Suprapubic skin (tissue), 4 donors: ENCODE measurements around the gene CLEC16A. TPM values are rescaled to one million over a fixed set of nuclear protein-coding genes. Genes with fewer than 3 reads are reported as not detected.

ENCODE experiments used
- DNase-seq, 2 donors: peaks; one replicate each; pipeline ENCODE4 v3.0.0-alpha.2; 2019; ENCODE audit warnings: low spot score in 2 of 2
- H3K27ac ChIP-seq: fragments of 200-600 bp; sonication (generic); one replicate; pipeline ENCODE4 v1.5.1; 2019
- H3K27me3 ChIP-seq: fragments of 200-600 bp; sonication (generic); one replicate; pipeline ENCODE4 v1.5.1; 2019
- H3K36me3 ChIP-seq: fragments of 200-600 bp; sonication (generic); one replicate; pipeline ENCODE4 v1.5.1; 2019
- H3K4me1 ChIP-seq: fragments of 200-600 bp; sonication (generic); one replicate; pipeline ENCODE4 v1.5.1; 2019
- H3K4me3 ChIP-seq: fragments of 200-600 bp; sonication (generic); one replicate; pipeline ENCODE4 v1.5.1; 2019; ENCODE audit warnings: mild to moderate bottlenecking
- H3K9me3 ChIP-seq: fragments of 200-600 bp; sonication (generic); one replicate; pipeline ENCODE4 v1.5.1; 2019
- EP300 ChIP-seq: sonication (generic); formaldehyde crosslinking; IDR thresholded peaks from one replicate; pipeline ENCODE4 v1.6.1; 2017; ENCODE audit warnings: antibody characterized with exemption
- POLR2A ChIP-seq, 2 donors: fragments of 450-650 bp; IDR thresholded peaks; one replicate each; pipeline ENCODE4 v1.6.1; 2017; ENCODE audit warnings: antibody characterized with exemption in 2 of 2, mild to moderate bottlenecking in 2 of 2, moderate library complexity in 2 of 2
- POLR2AphosphoS5 ChIP-seq, 3 donors: sonication (generic); formaldehyde crosslinking; IDR thresholded peaks; one replicate each; pipeline ENCODE4 v1.6.1; 2017; ENCODE audit warnings: antibody characterized with exemption in 3 of 3
- WGBS: methylation state at CpG from one replicate; pipeline ENCODE4 v1.1.5; 2018; 5-methylcytosine and 5-hydroxymethylcytosine counted together
- total RNA-seq, 4 donors: library from RNA; depleted of rRNA; stranded (reverse); fragments of >200 nt; gene quantifications; one replicate each; pipeline ENCODE4 v1.1.0, GENCODE V29; 2016
- TF ChIP-seq, protein P1 (sequence below), 2 donors: fragments of 200-600 bp in 1 of 2; fragments of 450-650 bp in 1 of 2; sonication (generic) in 1 of 2; IDR thresholded peaks; one replicate each; pipeline ENCODE4 v1.5.1; 2016 to 2019; ENCODE audit warnings: antibody characterized with exemption in 2 of 2, mild to moderate bottlenecking in 1 of 2, moderate library complexity in 1 of 2

CLEC16A gene
- total RNA-seq, 4 donors from 2014 or later = 37.2 to 62.3 (median 39.0) TPM

DNA sequence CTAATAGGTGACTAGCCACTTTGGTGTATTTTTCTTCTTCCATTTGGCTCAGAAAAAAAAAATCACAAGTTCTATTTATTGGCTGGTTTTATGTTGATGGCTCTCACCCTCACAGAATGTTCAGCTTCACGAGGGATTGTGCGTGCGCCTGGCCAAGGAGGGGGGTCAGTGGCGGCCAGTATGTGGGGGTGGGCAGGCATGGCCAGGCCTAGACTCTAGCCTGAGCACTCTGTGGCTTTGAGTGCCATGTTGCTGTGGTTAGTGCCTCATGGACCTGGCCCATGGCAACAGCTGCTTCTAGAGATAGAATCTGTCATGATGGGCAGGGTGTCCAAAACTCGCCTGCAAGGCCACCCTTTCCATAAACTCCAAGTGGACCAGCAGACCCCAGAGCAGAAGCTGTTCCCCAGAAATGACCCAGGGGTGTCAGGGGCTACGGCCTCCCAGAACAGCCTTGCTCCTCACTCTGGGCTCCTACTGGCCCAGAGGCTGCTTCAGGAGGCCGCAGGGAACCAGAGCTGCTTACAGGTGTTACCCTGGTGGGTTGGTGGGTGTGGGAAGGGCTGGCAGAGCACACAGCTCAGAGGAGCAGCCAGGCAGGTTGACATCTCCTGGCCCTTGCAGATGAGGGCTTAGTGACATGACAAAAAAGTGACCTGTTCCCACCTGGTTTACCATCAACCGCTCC lies 186.8 kb downstream of the CLEC16A start:
- DNase-seq = no peak
- Histone ChIP-seq H3K27me3 (no peaks in the 10 kb centered on the region), H3K4me3 (no peak overlapping the region), H3K4me1 (peaks cover 48% of the 10 kb centered on the region), H3K9me3 (no peaks in the 10 kb centered on the region), H3K36me3 (peaks cover 7% of the 10 kb centered on the region), H3K27ac (no peak overlapping the region)
- TF ChIP-seq, protein P1, sequence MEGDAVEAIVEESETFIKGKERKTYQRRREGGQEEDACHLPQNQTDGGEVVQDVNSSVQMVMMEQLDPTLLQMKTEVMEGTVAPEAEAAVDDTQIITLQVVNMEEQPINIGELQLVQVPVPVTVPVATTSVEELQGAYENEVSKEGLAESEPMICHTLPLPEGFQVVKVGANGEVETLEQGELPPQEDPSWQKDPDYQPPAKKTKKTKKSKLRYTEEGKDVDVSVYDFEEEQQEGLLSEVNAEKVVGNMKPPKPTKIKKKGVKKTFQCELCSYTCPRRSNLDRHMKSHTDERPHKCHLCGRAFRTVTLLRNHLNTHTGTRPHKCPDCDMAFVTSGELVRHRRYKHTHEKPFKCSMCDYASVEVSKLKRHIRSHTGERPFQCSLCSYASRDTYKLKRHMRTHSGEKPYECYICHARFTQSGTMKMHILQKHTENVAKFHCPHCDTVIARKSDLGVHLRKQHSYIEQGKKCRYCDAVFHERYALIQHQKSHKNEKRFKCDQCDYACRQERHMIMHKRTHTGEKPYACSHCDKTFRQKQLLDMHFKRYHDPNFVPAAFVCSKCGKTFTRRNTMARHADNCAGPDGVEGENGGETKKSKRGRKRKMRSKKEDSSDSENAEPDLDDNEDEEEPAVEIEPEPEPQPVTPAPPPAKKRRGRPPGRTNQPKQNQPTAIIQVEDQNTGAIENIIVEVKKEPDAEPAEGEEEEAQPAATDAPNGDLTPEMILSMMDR (IDR thresholded peaks at IDR 0.05) = no peak
- TF ChIP-seq EP300 (no peak), POLR2AphosphoS5 (IDR thresholded peaks at IDR 0.05) (no peak), POLR2A (IDR thresholded peaks at IDR 0.05) (no peak)
- WGBS = 96% methylated on average over 6 of the region's 8 CpGs

DNA sequence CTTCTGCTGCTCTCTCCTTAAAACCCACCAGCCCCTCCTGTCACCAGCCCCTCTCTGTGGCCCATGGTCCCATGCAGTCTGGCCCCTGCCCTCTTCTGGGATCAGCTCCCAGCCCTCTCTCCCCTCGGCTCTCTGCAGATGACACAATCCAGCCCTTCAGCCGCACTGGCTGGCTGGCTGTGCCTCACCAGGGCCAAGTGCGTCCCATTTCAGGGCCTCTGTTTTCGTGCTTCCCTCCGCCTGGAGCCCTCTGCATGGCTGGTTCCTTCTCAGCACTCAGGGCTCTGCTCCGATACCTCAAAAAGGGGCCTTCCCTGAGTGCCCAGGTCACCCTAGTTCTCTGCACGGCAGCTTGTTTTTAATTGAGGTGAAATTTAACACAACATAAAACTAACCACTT lies 187.3 kb downstream of the CLEC16A start:
- TF ChIP-seq POLR2AphosphoS5 (IDR thresholded peaks at IDR 0.05) (no peak), EP300 (no peak), POLR2A (IDR thresholded peaks at IDR 0.05) (no peak)
- TF ChIP-seq, protein P1 (IDR thresholded peaks at IDR 0.05) = no peak
- DNase-seq = no peak
- Histone ChIP-seq H3K36me3 (peaks cover 2% of the 10 kb centered on the region), H3K27ac (no peak overlapping the region), H3K9me3 (no peaks in the 10 kb centered on the region), H3K4me3 (no peak overlapping the region), H3K27me3 (no peaks in the 10 kb centered on the region), H3K4me1 (peaks cover 50% of the 10 kb centered on the region)
- WGBS = 91% methylated on average over 7 of the region's 7 CpGs

DNA sequence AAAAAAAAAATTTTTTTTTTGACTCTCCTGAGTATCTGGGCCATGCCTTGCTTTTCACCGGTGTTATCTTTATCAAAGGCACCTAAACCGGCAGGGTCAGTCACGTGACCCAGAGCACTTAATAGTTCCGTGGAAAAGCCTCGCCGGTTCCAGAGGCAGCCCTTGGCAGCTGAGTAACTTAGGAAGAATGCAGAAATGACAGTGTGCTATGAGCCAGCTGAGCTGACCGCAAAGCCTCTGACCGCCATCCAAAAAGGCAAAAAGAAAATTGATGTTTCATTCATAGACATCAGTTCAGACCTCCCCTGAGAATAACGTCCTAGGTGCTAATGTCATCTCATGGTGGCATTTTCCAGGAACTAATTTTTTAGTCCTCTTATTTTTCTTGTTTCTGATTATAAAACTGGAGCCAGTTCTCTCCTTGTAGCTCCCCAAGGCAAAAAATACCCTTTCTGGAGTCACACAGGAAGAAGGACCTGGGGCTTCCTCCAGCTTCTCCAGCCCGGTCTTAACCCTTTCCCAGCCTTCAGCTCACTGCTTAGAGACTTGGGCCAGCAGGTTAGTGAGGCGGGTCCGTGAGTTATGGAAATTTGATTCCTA lies 189.1 kb downstream of the CLEC16A start:
- 17% methylated on average over 12 of the region's 12 CpGs for WGBS
- peaks cover 51% of the 10 kb centered on the region for H3K4me1 ChIP-seq
- H3K4me3 ChIP-seq = no peak overlapping the region
- DNase-seq = peak; percentile 80 to 88
- TF ChIP-seq, protein P1 (IDR thresholded peaks at IDR 0.05) = no peak
- no peak for TF ChIP-seq POLR2AphosphoS5 (IDR thresholded peaks at IDR 0.05)
- TF ChIP-seq POLR2A (IDR thresholded peaks at IDR 0.05) = no peak
- TF ChIP-seq EP300 = no peak
- no peaks in the 10 kb centered on the region for H3K27me3 ChIP-seq
- H3K36me3 ChIP-seq = no peaks in the 10 kb centered on the region
- no peak overlapping the region for H3K27ac ChIP-seq
- H3K9me3 ChIP-seq = no peaks in the 10 kb centered on the region

DNA sequence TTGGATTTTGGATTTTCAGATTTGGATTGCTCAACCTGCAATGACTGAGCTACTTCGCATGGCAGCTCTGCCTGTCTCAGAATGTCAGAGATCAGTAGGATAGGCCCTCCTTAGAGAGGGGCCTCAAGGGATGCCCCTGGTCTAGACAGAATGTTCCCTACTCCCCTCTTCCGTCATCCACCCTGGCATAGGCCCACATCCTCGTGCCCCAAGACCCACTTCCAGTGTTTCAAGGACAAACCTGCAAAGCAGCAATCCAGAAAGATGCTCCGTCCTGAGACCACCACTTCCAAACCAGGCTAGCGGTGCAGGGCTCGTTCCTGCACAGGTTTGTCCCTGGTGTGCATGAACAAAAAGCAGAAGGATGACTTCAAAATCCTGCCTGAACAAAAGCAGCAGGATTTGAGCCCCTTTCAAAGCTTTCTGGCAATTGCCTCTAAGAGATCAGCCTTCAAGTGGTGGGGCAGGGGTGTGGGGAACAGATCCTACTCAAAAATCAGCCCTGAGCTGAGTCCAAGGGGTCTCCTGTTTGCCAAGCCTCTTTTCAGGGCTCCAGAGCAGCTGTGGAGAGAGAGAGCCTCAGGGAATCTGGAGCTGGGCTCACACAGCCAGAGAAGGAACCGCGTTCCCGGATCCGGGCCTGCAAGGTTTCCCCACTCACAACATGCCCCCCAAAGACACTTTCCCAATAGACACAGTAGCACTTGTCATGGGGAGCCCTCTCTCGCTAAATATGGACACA lies 190.5 kb downstream of the CLEC16A start:
- Histone ChIP-seq H3K4me1 (peaks cover 52% of the 10 kb centered on the region), H3K4me3 (no peak overlapping the region), H3K27ac (no peak overlapping the region), H3K36me3 (no peaks in the 10 kb centered on the region), H3K27me3 (no peaks in the 10 kb centered on the region), H3K9me3 (no peaks in the 10 kb centered on the region)
- DNase-seq = no peak
- TF ChIP-seq POLR2AphosphoS5 (IDR thresholded peaks at IDR 0.05) (no peak), POLR2A (IDR thresholded peaks at IDR 0.05) (no peak), EP300 (no peak)
- TF ChIP-seq, protein P1 (IDR thresholded peaks at IDR 0.05) = no peak
- 90% methylated on average over 10 of the region's 11 CpGs for WGBS

DNA sequence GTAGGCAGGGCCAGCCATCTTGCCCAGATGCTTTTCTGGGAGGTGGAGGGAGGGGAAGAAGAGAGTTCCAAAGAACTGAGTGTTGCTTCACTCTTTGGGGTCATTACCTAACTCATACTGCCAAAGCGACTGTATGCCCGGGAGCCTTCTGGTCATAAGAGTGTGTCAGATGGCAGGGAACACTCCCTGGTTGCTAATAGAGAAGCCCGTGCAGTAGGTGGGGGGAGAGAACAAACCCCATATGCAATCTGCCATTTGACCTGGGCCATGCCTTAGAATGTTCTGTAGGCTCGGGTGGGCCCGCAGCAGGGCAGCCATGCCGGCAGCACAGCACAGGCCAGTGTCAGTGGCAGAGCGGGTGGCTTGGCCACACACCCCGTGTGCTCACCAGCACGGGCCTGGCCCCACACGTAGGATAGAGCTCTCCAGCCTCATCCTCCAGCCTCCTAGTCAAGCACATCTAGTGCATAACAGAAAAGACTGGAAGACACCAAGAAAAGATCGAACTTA lies 191.2 kb downstream of the CLEC16A start:
- Histone ChIP-seq H3K4me1 (peaks cover 54% of the 10 kb centered on the region), H3K27me3 (no peaks in the 10 kb centered on the region), H3K27ac (peak overlapping the region; percentile 4), H3K36me3 (no peaks in the 10 kb centered on the region), H3K9me3 (no peaks in the 10 kb centered on the region), H3K4me3 (no peak overlapping the region)
- DNase-seq = no peak
- 74% methylated on average over 9 of the region's 11 CpGs for WGBS
- no peak for TF ChIP-seq POLR2AphosphoS5 (IDR thresholded peaks at IDR 0.05)
- TF ChIP-seq EP300 = no peak
- TF ChIP-seq, protein P1 (IDR thresholded peaks at IDR 0.05) = no peak
- no peak for TF ChIP-seq POLR2A (IDR thresholded peaks at IDR 0.05)
